Panc1 (cell line): ENCODE results near the gene DTD1. TPM values are rescaled to one million over a fixed set of nuclear protein-coding genes. Genes with fewer than 3 reads are reported as not detected.

ENCODE experiments used
- ATAC-seq: fragments of 200-7000 bp; cut with Tn5 transposase; 2 replicates; pipeline ENCODE4 v1.9.1; 2020; ENCODE audit warnings: mild to moderate bottlenecking, moderate library complexity
- BruUV-seq: library from RNA; stranded (reverse); fragments of 400-500 nt; replicated peaks from 2 replicates; lab custom pipeline; 2021; lab: Mats Ljungman, UMichigan
- CTCF ChIA-PET: fragments of 300-600 bp; sonication (Branson Sonifier 250); formaldehyde crosslinking; loops from one replicate; lab custom pipeline; 2022; ENCODE audit warnings: antibody characterized with exemption; lab: Charles Lee
- POLR2A ChIA-PET: fragments of 300-600 bp; sonication (Branson Sonifier 250); formaldehyde crosslinking; loops from one replicate; lab custom pipeline; 2022; ENCODE audit warnings: antibody characterized with exemption; lab: Charles Lee
- DNase-seq: peaks from one replicate; pipeline ENCODE4 v3.0.0-alpha.2; 2010; ENCODE audit warnings: low read depth, low spot score
- H3K27ac ChIP-seq: 2 replicates; pipeline ENCODE4 v1.5.1; 2011; ENCODE audit warnings: mild to moderate bottlenecking, low read length, inconsistent platforms
- H3K27me3 ChIP-seq: fragments of 200-500 bp; sonication (Bioruptor generic); 2 replicates; pipeline ENCODE4 v1.6.0; 2014; ENCODE audit warnings: low read length, inconsistent platforms; ENCODE audit not compliant: control insufficient read depth, insufficient read depth
- H3K36me3 ChIP-seq: fragments of 200-500 bp; sonication (Bioruptor generic); 2 replicates; pipeline ENCODE4 v1.5.1; 2014; ENCODE audit warnings: inconsistent platforms, mild to moderate bottlenecking, low read length, moderate library complexity; ENCODE audit not compliant: control insufficient read depth, insufficient read depth
- H3K4me1 ChIP-seq: 2 replicates; pipeline ENCODE4 v1.5.1; 2011; ENCODE audit warnings: inconsistent platforms, mild to moderate bottlenecking, low read length, moderate library complexity; ENCODE audit not compliant: control insufficient read depth, insufficient read depth
- H3K4me3 ChIP-seq, 2 experiments: 2 replicates each; pipeline ENCODE4 v1.5.1; 2011 to 2012; ENCODE audit warnings: low read depth in 2 of 2, low read length in 2 of 2, mild to moderate bottlenecking in 2 of 2, inconsistent platforms in 1 of 2, moderate library complexity in 1 of 2
- H3K9me3 ChIP-seq: fragments of 200-500 bp; sonication (Bioruptor generic); 2 replicates; pipeline ENCODE4 v1.5.1; 2014; ENCODE audit warnings: low read depth, mild to moderate bottlenecking, inconsistent platforms, low read length, moderate library complexity; ENCODE audit not compliant: control insufficient read depth, insufficient read depth
- CTCF ChIP-seq: fragments of 450-650 bp; IDR thresholded peaks from 2 replicates; pipeline ENCODE4 v1.5.1; 2017; ENCODE audit warnings: mild to moderate bottlenecking
- POLR2AphosphoS5 ChIP-seq: IDR thresholded peaks from 2 replicates; pipeline ENCODE4 v1.6.1; 2012; ENCODE audit warnings: mild to moderate bottlenecking, low read depth, low read length, moderate library complexity
- REST ChIP-seq, 2 experiments: IDR thresholded peaks; 2 replicates each; pipeline ENCODE4 v1.6.1; 2011 to 2012; ENCODE audit warnings: low read depth in 2 of 2, control low read depth in 1 of 2, low read length in 1 of 2, mild to moderate bottlenecking in 1 of 2, moderate library complexity in 1 of 2; ENCODE audit not compliant: insufficient read depth in 1 of 2
- SIN3A ChIP-seq: IDR thresholded peaks from 2 replicates; pipeline ENCODE4 v1.6.1; 2012; ENCODE audit warnings: low read depth, mild to moderate bottlenecking, low read length, moderate library complexity, borderline replicate concordance; ENCODE audit not compliant: insufficient read depth
- TCF7L2 ChIP-seq: IDR thresholded peaks from 2 replicates; pipeline ENCODE4 v1.6.1; 2011; ENCODE audit warnings: mild to moderate bottlenecking, low read depth, low read length, inconsistent platforms
- in situ Hi-C: cut with HindIII; loops from 2 replicates; pipeline ENCODE4 v1.10.0; 2016; ENCODE audit warnings: low sequenced_read_pairs, low pct_unique_long_range_greater_than_20kb
- intact Hi-C: fragments of 100-400 bp; cut with micrococcal nuclease; formaldehyde crosslinking; loops from one replicate; pipeline ENCODE4 v1.10.0; 2022; ENCODE audit not compliant: unreplicated experiment
- total RNA-seq: library from RNA; stranded (reverse); gene quantifications from one replicate; pipeline ENCODE4 v1.2.1, GENCODE V29; 2021; ENCODE audit not compliant: unreplicated experiment

Gene DTD1
- total RNA-seq, 1 experiment from 2014 or later = 23.6 TPM

DNA sequence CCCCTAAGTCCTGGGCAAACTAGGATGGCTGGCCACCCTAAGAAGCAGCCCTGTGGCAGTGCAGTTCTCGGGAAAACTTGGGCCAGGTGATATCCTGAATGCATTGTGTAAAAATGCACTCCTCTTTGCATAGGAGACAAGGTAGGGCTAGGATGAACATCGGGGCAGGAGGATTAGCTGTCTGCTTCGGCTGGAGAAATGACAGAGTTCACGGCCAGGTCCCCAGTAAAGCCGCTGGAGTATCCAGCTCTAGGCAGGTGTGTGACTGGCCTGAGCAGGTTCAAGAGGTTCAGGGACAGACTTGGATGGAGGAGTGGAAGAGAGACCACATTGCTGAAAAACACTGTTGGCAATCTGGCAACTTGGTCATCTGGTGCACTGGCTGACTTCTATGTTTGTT, 26.4 kb downstream of the DTD1 start:
- ATAC-seq (no peak), DNase-seq (no peak)
- intact Hi-C loops = no loop called here
- BruUV-seq = no TSS peak
- no peak overlapping the region for H3K4me3 ChIP-seq
- CTCF ChIA-PET = no interaction called here
- H3K27ac ChIP-seq = no peak overlapping the region
- TF ChIP-seq TCF7L2 (no peak), CTCF (no peak), SIN3A (no peak), REST (IDR thresholded peaks at IDR 0.05; ENCODE audit: insufficient read depth in 1 of 2, low read depth in 2 of 2, low read length in 1 of 2) (no peak), POLR2AphosphoS5 (no peak)
- no peaks in the 10 kb centered on the region for H3K9me3 ChIP-seq
- H3K36me3 ChIP-seq = no peaks in the 10 kb centered on the region
- in situ Hi-C loops = no loop called here
- no peaks in the 10 kb centered on the region for H3K4me1 ChIP-seq
- POLR2A ChIA-PET = interaction anchor here (0.6 kb wide), 1 partner anchor 160 kb away, joined by 5 read pairs; no protein-coding TSS in a partner anchor
- H3K27me3 ChIP-seq = no peaks in the 10 kb centered on the region

DNA sequence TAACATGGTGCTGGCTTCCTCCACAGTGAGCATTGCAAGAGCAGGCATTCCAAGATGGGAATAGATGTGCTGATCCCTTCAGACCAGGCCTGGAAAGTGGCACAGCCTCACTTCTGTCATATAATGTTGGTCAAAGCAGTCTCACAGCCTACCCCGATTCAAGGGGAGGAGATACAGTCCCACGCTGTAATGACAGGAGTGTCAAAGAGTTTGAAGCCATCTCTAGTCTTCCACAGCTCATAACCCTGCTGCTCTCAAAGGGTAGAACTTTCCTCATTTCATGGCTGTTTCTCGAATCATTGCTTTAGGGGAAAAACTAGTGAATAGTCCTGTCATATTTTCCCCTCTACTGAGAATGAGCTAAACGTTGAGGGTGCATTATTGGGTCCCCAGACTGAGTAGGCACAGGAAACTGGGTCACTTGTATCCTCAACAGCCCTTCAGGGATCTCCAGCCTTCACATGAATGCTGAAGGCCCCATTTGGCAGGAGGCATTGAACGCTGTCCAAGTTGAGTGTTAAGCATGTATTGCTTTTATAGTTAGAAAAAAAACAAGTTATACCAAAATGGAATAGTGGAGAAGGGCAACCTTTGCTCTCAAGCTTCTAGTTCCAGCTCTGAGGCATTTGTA, 27.3 kb downstream of the DTD1 start:
- DNase-seq = no peak
- H3K36me3 ChIP-seq = no peaks in the 10 kb centered on the region
- H3K4me1 ChIP-seq = no peaks in the 10 kb centered on the region
- H3K4me3 ChIP-seq = no peak overlapping the region
- ATAC-seq = no peak
- in situ Hi-C loops = no loop called here
- H3K27ac ChIP-seq = no peak overlapping the region
- POLR2A ChIA-PET = no interaction called here
- CTCF ChIA-PET = no interaction called here
- H3K9me3 ChIP-seq = no peaks in the 10 kb centered on the region
- TF ChIP-seq TCF7L2 = no peak
- no peak for TF ChIP-seq REST (IDR thresholded peaks at IDR 0.05; ENCODE audit: insufficient read depth in 1 of 2, low read depth in 2 of 2, low read length in 1 of 2)
- TF ChIP-seq CTCF = no peak
- no peak for TF ChIP-seq SIN3A
- TF ChIP-seq POLR2AphosphoS5 = no peak
- H3K27me3 ChIP-seq = no peaks in the 10 kb centered on the region
- intact Hi-C loops = no loop called here
- no TSS peak for BruUV-seq
